H1 (cell line): ENCODE results near the gene IL18BP. TPM values are rescaled to one million over a fixed set of nuclear protein-coding genes. Genes with fewer than 3 reads are reported as not detected.

Experiments used
- CTCF ChIA-PET: fragments of 300-600 bp; sonication (Branson Sonifier 250); formaldehyde crosslinking; loops from one replicate; lab custom pipeline; 2021; ENCODE audit not compliant: partially characterized antibody; lab: Charles Lee
- POLR2A ChIA-PET: fragments of 300-600 bp; sonication (Branson Sonifier 250); formaldehyde crosslinking; loops from one replicate; lab custom pipeline; 2021; ENCODE audit warnings: inconsistent platforms; ENCODE audit not compliant: partially characterized antibody; lab: Charles Lee
- DNase-seq, 2 experiments: peaks; one replicate each; pipeline versions ENCODE4 v3.0.0 to v3.0.0-alpha.2; 2010 to 2022; ENCODE audit warnings: low spot score in 2 of 2, low read depth in 1 of 2, mixed read lengths in 1 of 2
- FAIRE-seq: peaks from 2 replicates; lab custom pipeline; 2011; peaks lifted over from hg19 to GRCh38; lab: Jason Lieb, UNC
- H2AFZ ChIP-seq: 2 replicates; pipeline ENCODE4 v1.8.1; 2012; ENCODE audit warnings: low read length, inconsistent platforms
- H2AK5ac ChIP-seq: 2 replicates; pipeline ENCODE4 v1.6.1; 2013; ENCODE audit warnings: low read depth, low read length
- H2BK120ac ChIP-seq: replicated peaks from 2 replicates; pipeline ENCODE3; 2013; ENCODE audit warnings: low read depth, low read length, inconsistent platforms
- H2BK12ac ChIP-seq: 2 replicates; pipeline ENCODE4 v1.6.1; 2013; ENCODE audit warnings: low read depth, low read length
- H2BK15ac ChIP-seq: 2 replicates; pipeline ENCODE4 v1.6.1; 2013; ENCODE audit warnings: low read length
- H2BK20ac ChIP-seq: 2 replicates; pipeline ENCODE4 v1.6.1; 2013; ENCODE audit warnings: low read length
- H2BK5ac ChIP-seq: 2 replicates; pipeline ENCODE4 v1.6.1; 2013; ENCODE audit warnings: low read depth, low read length
- H3K14ac ChIP-seq: 2 replicates; pipeline ENCODE4 v1.6.1; 2013; ENCODE audit warnings: inconsistent platforms; ENCODE audit not compliant: insufficient read length
- H3K18ac ChIP-seq: 2 replicates; pipeline ENCODE4 v1.6.1; 2013; ENCODE audit warnings: low read length; ENCODE audit errors: extremely low read depth
- H3K23ac ChIP-seq: 2 replicates; pipeline ENCODE4 v1.6.1; 2013; ENCODE audit warnings: inconsistent platforms; ENCODE audit not compliant: insufficient read length
- H3K23me2 ChIP-seq: 2 replicates; pipeline ENCODE4 v1.6.1; 2013; ENCODE audit warnings: low read depth, low read length
- H3K27ac ChIP-seq: 2 replicates; pipeline ENCODE4 v1.6.1; 2011; ENCODE audit warnings: low read depth, low read length, inconsistent platforms
- H3K27me3 ChIP-seq, 4 experiments: replicated peaks in 1 of 4; 1 replicate in 1 of 4; 2 replicates in 3 of 4; pipeline versions ENCODE4 v1.6.1 to v1.8.1; 2011 to 2013; ENCODE audit warnings: low read length in 3 of 4, mild to moderate bottlenecking in 3 of 4, inconsistent platforms in 2 of 4, mixed read lengths in 2 of 4, moderate library complexity in 1 of 4; ENCODE audit not compliant: control insufficient read depth in 3 of 4, insufficient read depth in 3 of 4; ENCODE audit errors: extremely low read depth in 1 of 4
- H3K36me3 ChIP-seq, 4 experiments: 2 replicates each; pipeline versions ENCODE4 v1.6.1 to v1.8.1; 2011 to 2013; ENCODE audit warnings: mild to moderate bottlenecking in 4 of 4, low read length in 3 of 4, moderate library complexity in 2 of 4, control low read depth in 1 of 4, inconsistent platforms in 1 of 4; ENCODE audit not compliant: insufficient read depth in 4 of 4, control insufficient read depth in 2 of 4
- H3K4ac ChIP-seq: replicated peaks from 2 replicates; pipeline ENCODE3; 2013; ENCODE audit warnings: low read length, low read depth, mixed read lengths, inconsistent platforms; ENCODE audit not compliant: insufficient read length
- H3K4me1 ChIP-seq, 4 experiments: replicated peaks in 1 of 4; 1 replicate in 1 of 4; 2 replicates in 3 of 4; pipeline versions ENCODE4 v1.6.1 to v1.8.1; 2011 to 2013; ENCODE audit warnings: low read length in 3 of 4, inconsistent platforms in 2 of 4, mixed read lengths in 1 of 4; ENCODE audit not compliant: insufficient read depth in 4 of 4, control insufficient read depth in 3 of 4
- H3K4me2 ChIP-seq, 2 experiments: 2 replicates each; pipeline versions ENCODE4 v1.6.1 to v1.8.1; 2011 to 2013; ENCODE audit warnings: low read depth in 2 of 2, low read length in 2 of 2, control low read depth in 1 of 2, inconsistent platforms in 1 of 2, mild to moderate bottlenecking in 1 of 2; ENCODE audit not compliant: insufficient read depth in 1 of 2
- H3K4me3 ChIP-seq, 4 experiments: fragments of 200-600, 300-600 bp in 1 of 4; sonication (generic), shearing (Covaris generic), sonication (Bioruptor Twin) in 1 of 4; 2 replicates each; pipeline versions ENCODE4 v1.5.1 to v1.8.1; 2011 to 2016; ENCODE audit warnings: low read length in 4 of 4, low read depth in 3 of 4, control low read depth in 2 of 4, inconsistent platforms in 2 of 4, mild to moderate bottlenecking in 2 of 4, mixed read lengths in 1 of 4, moderate library complexity in 1 of 4; ENCODE audit not compliant: insufficient read depth in 2 of 4; ENCODE audit errors: extremely low read depth in 1 of 4
- H3K56ac ChIP-seq: replicated peaks from 2 replicates; pipeline ENCODE3; 2013; ENCODE audit warnings: low read depth, mild to moderate bottlenecking, mixed read lengths, low read length, inconsistent platforms; ENCODE audit not compliant: insufficient read length
- H3K79me1 ChIP-seq: 2 replicates; pipeline ENCODE4 v1.6.1; 2013; ENCODE audit warnings: low read depth, low read length, control low read depth
- H3K79me2 ChIP-seq, 2 experiments: 2 replicates each; pipeline versions ENCODE4 v1.6.1 to v1.8.1; 2012 to 2013; ENCODE audit warnings: low read length in 2 of 2, mild to moderate bottlenecking in 2 of 2, inconsistent platforms in 1 of 2; ENCODE audit not compliant: insufficient read depth in 2 of 2, control insufficient read depth in 1 of 2
- H3K9ac ChIP-seq, 4 experiments: replicated peaks in 1 of 4; 1 replicate in 1 of 4; 2 replicates in 3 of 4; pipeline versions ENCODE4 v1.6.1 to v1.8.1; 2011 to 2013; ENCODE audit warnings: low read depth in 3 of 4, low read length in 3 of 4, control low read depth in 2 of 4, mild to moderate bottlenecking in 2 of 4, moderate library complexity in 2 of 4, inconsistent platforms in 1 of 4; ENCODE audit errors: extremely low read depth in 1 of 4
- H3K9me3 ChIP-seq, 2 experiments: 2 replicates each; pipeline versions ENCODE4 v1.6.1 to v1.8.1; 2012 to 2013; ENCODE audit warnings: mild to moderate bottlenecking in 2 of 2, moderate library complexity in 2 of 2, control low read depth in 1 of 2, inconsistent platforms in 1 of 2, low read depth in 1 of 2, low read length in 1 of 2, mixed read lengths in 1 of 2; ENCODE audit not compliant: insufficient read depth in 2 of 2
- H4K20me1 ChIP-seq, 2 experiments: replicated peaks in 1 of 2; 2 replicates each; pipeline versions ENCODE3 to v1.8.1; 2011 to 2013; ENCODE audit warnings: inconsistent platforms in 2 of 2, low read length in 2 of 2, mild to moderate bottlenecking in 1 of 2; ENCODE audit not compliant: insufficient read depth in 2 of 2, control insufficient read depth in 1 of 2
- H4K5ac ChIP-seq: 2 replicates; pipeline ENCODE4 v1.6.1; 2013; ENCODE audit warnings: low read length, low read depth, mixed read lengths, inconsistent platforms; ENCODE audit not compliant: insufficient read length
- H4K8ac ChIP-seq: 2 replicates; pipeline ENCODE4 v1.8.0; 2013; ENCODE audit warnings: mild to moderate bottlenecking, moderate library complexity, low read length, inconsistent platforms; ENCODE audit not compliant: insufficient read depth; ENCODE audit errors: extremely low read depth
- H4K91ac ChIP-seq: replicated peaks from 2 replicates; pipeline ENCODE3; 2013; ENCODE audit warnings: low read length, mixed read lengths, inconsistent platforms; ENCODE audit not compliant: insufficient read length
- CHD2 ChIP-seq: IDR thresholded peaks from 2 replicates; pipeline ENCODE4 v1.6.1; 2012; ENCODE audit warnings: low read length, improper control_type of control experiment
- EZH2 ChIP-seq: fragments of 200-600 bp; sonication (generic); IDR thresholded peaks from 2 replicates; pipeline ENCODE4 v1.7.1; 2012; ENCODE audit warnings: low read depth, mild to moderate bottlenecking, moderate library complexity, low read length, inconsistent platforms; ENCODE audit not compliant: severe bottlenecking
- HDAC2 ChIP-seq, 2 experiments: fragments of 300-600 bp in 1 of 2; sonication (generic) in 1 of 2; IDR thresholded peaks; 2 replicates each; pipeline ENCODE4 v1.6.1; 2011 to 2012; ENCODE audit warnings: low read depth in 2 of 2, low read length in 2 of 2, mild to moderate bottlenecking in 2 of 2, moderate library complexity in 2 of 2, borderline replicate concordance in 1 of 2, inconsistent platforms in 1 of 2
- KDM5A ChIP-seq: fragments of 200-600 bp; IDR thresholded peaks from 2 replicates; pipeline ENCODE4 v1.7.1; 2012; ENCODE audit warnings: mild to moderate bottlenecking, low read length, inconsistent platforms, mixed read lengths
- MAFK ChIP-seq: IDR thresholded peaks from 2 replicates; pipeline ENCODE4 v1.6.1; 2012; ENCODE audit warnings: low read depth, mild to moderate bottlenecking, improper control_type of control experiment, low read length
- NRF1 ChIP-seq: IDR thresholded peaks from 2 replicates; pipeline ENCODE4 v1.6.1; 2011; ENCODE audit warnings: mild to moderate bottlenecking, low read depth, low read length, improper control_type of control experiment
- POU5F1 ChIP-seq: IDR thresholded peaks from 2 replicates; pipeline ENCODE4 v1.6.1; 2011; ENCODE audit warnings: low read depth, mild to moderate bottlenecking, low read length, moderate library complexity
- RFX5 ChIP-seq: IDR thresholded peaks from 2 replicates; pipeline ENCODE4 v1.6.1; 2011; ENCODE audit warnings: low read depth, low read length, improper control_type of control experiment, borderline replicate concordance
- SP2 ChIP-seq: IDR thresholded peaks from 2 replicates; pipeline ENCODE4 v1.6.1; 2012; ENCODE audit warnings: mild to moderate bottlenecking, low read length, inconsistent platforms
- SUZ12 ChIP-seq: fragments of 200-600 bp; sonication (generic); IDR thresholded peaks from 2 replicates; pipeline ENCODE4 v1.6.1; 2012; ENCODE audit warnings: mild to moderate bottlenecking, inconsistent platforms, low read length, moderate library complexity, mixed read lengths
- TAF1 ChIP-seq: IDR thresholded peaks from 2 replicates; pipeline ENCODE4 v1.6.1; 2011; ENCODE audit warnings: mild to moderate bottlenecking, low read depth, low read length
- WGBS, 2 experiments: shearing (Covaris generic) in 1 of 2; methylation state at CpG; one replicate each; pipeline versions ENCODE4 v1.1.6 to v1.1.7; 2013 to 2015; ENCODE audit warnings: low lambda C conversion rate in 2 of 2, mixed read lengths in 2 of 2, inconsistent platforms in 1 of 2, low coverage in 1 of 2, missing lambda C conversion rate in 1 of 2; ENCODE audit not compliant: insufficient replicate concordance in 2 of 2, insufficient coverage in 1 of 2, insufficient read length in 1 of 2; ENCODE audit errors: extremely low coverage in 1 of 2, missing lambda C conversion rate in 1 of 2; 5-methylcytosine and 5-hydroxymethylcytosine counted together
- polyA plus RNA-seq, 7 experiments: library from polyadenylated mRNA; depleted of rRNA in 3 of 7; stranded (reverse) in 5 of 7; unstranded in 2 of 7; fragments of >200 nt in 5 of 7; fragments of 200-250 nt in 2 of 7; gene quantifications; 1 replicate in 5 of 7; 2 replicates in 1 of 7; 4 replicates in 1 of 7; pipeline versions ENCODE4 v1.2.1 to v1.2.3, GENCODE V29; 2011 to 2013; ENCODE audit warnings: missing spikeins in 2 of 7, mixed read lengths in 2 of 7
- total RNA-seq: library from RNA; stranded (reverse); fragmentation: NEBNext Ultra II Directional; extraction: Animal tissue kit (Norgen Biotek cat#: 25700); gene quantifications from 2 replicates; pipeline ENCODE4 v1.2.1, GENCODE V29; 2021

The IL18BP gene
- total and polyA plus RNA-seq, 2 of the 8 experiments (the other 6 are each of a cell fraction or from before 2014, with no cell fraction given) = 9.8 to 17.0 TPM

DNA sequence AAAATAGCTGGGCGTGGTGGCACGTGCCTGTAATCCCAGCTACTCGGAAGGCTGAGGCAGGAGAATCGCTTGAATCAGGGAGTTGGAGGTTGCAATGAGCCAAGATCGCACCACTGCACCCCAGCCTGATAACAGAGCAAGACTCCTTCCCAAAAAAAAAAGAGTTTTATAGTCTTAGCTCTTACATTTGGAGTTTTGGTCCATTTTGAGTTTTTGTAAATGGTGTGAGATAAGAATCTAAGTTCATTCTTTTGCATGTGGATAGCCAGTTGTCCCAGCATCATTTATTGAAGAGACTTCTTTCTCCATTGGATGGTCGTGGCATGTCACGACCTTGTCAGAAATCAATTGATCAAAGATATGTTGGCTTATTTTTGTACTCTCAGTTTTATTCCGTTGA, 35.2 kb upstream of the IL18BP start:
- Histone ChIP-seq H2BK20ac (no peak overlapping the region), H3K56ac (no peak overlapping the region)
- POLR2A ChIA-PET = interaction anchor here (1.8 kb wide), 1 partner anchor 35 kb away, joined by 4 read pairs; the partner anchor contains the start of gene XNDC1N
- no peak for TF ChIP-seq TAF1
- no peak for TF ChIP-seq HDAC2 (IDR thresholded peaks at IDR 0.05; ENCODE audit: borderline replicate concordance in 1 of 2, low read depth in 2 of 2, low read length in 2 of 2)
- TF ChIP-seq POU5F1 = no peak
- TF ChIP-seq MAFK = no peak
- no peak for TF ChIP-seq KDM5A
- TF ChIP-seq CHD2 = no peak
- TF ChIP-seq SUZ12 = no peak
- no peak for TF ChIP-seq EZH2
- TF ChIP-seq NRF1 = no peak
- TF ChIP-seq RFX5 = no peak
- no peak for TF ChIP-seq SP2
- TF ChIP-seq, all 59 proteins: peak for 0
- DNase-seq (no peak), FAIRE-seq (no peak)
- no peak overlapping the region for H2AK5ac ChIP-seq
- no peaks in the 10 kb centered on the region for H3K9me3 ChIP-seq
- no peak overlapping the region for H3K4me3 ChIP-seq
- H2BK120ac ChIP-seq = no peak overlapping the region
- H3K79me2 ChIP-seq = 0 out of 4 replicates have a peak, but pooled peaks cover 0 to 5% of the 10 kb centered on the region in 2 experiments
- CTCF ChIA-PET = no interaction called here
- no peak overlapping the region for H4K91ac ChIP-seq
- no peak overlapping the region for H2BK5ac ChIP-seq
- no peaks in the 10 kb centered on the region for H3K23me2 ChIP-seq
- no peak overlapping the region for H2AFZ ChIP-seq
- H4K5ac ChIP-seq = no peak overlapping the region
- WGBS, 2 experiments = 90% methylated on average over 8 of the region's 8 CpGs; no CpG with 5 or more reads in 1 of the 2 experiments
- no peak overlapping the region for H3K23ac ChIP-seq
- H3K27ac ChIP-seq = no peak overlapping the region
- no peak overlapping the region for H2BK15ac ChIP-seq
- peaks cover 2 to 4% of the 10 kb centered on the region in 2 experiments for H4K20me1 ChIP-seq
- no peaks in the 10 kb centered on the region; the same call in 1 of the 2 replicates for H3K79me1 ChIP-seq
- H3K4me2 ChIP-seq = no peak overlapping the region
- H3K27me3 ChIP-seq = no peaks in the 10 kb centered on the region
- H3K9ac ChIP-seq = no peak overlapping the region
- no peak overlapping the region for H3K14ac ChIP-seq
- H2BK12ac ChIP-seq = no peak overlapping the region
- no peak overlapping the region for H3K4ac ChIP-seq
- peaks cover 0 to 25% (median 11%) of the 10 kb centered on the region in 4 experiments; a peak in 5 of 8 replicates for H3K36me3 ChIP-seq
- H3K4me1 ChIP-seq = no peaks in the 10 kb centered on the region
- H3K18ac ChIP-seq = no peak overlapping the region
- no peak overlapping the region for H4K8ac ChIP-seq
